WTC11 (cell line): Measurements from ENCODE around the gene GSK3B.
"Not testable (repeated sequence)": the region's sequence is repeated elsewhere in the genome, so short reads cannot be mapped to it uniquely, and the experiment has no call there.

Source experiments
- ZNF512 ChIP-seq: sonication (generic); formaldehyde crosslinking; IDR thresholded peaks from 2 replicates; pipeline ENCODE4 v1.8.1; 2022; ENCODE audit warnings: missing genetic modification reagents, borderline replicate concordance
- TF ChIP-seq, protein P1 (sequence below): fragments of 200-600 bp; IDR thresholded peaks from 2 replicates; pipeline ENCODE4 v1.8.0; 2022; ENCODE audit warnings: antibody characterized with exemption

- TF ChIP-seq ZNF512: not testable (repeated sequence)
- TF ChIP-seq, protein P1, sequence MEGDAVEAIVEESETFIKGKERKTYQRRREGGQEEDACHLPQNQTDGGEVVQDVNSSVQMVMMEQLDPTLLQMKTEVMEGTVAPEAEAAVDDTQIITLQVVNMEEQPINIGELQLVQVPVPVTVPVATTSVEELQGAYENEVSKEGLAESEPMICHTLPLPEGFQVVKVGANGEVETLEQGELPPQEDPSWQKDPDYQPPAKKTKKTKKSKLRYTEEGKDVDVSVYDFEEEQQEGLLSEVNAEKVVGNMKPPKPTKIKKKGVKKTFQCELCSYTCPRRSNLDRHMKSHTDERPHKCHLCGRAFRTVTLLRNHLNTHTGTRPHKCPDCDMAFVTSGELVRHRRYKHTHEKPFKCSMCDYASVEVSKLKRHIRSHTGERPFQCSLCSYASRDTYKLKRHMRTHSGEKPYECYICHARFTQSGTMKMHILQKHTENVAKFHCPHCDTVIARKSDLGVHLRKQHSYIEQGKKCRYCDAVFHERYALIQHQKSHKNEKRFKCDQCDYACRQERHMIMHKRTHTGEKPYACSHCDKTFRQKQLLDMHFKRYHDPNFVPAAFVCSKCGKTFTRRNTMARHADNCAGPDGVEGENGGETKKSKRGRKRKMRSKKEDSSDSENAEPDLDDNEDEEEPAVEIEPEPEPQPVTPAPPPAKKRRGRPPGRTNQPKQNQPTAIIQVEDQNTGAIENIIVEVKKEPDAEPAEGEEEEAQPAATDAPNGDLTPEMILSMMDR: not testable (repeated sequence)
These were observed 107.4 kb downstream of the GSK3B start for GRCh38 chr3:119986812-119987211.
